Lower leg skin (tissue), 3 donors: Measurements from ENCODE around the gene KRT72.

ENCODE experiments used
- CTCF ChIP-seq, 3 donors: fragments of 450-650 bp; IDR thresholded peaks; one replicate each; pipeline ENCODE4 v1.5.1; 2016; ENCODE audit warnings: antibody characterized with exemption in 3 of 3, mild to moderate bottlenecking in 3 of 3, moderate library complexity in 2 of 3
- POLR2A ChIP-seq, 2 donors: fragments of 450-650 bp; IDR thresholded peaks; one replicate each; pipeline ENCODE4 v1.6.1; 2016 to 2017; ENCODE audit warnings: antibody characterized with exemption in 2 of 2, mild to moderate bottlenecking in 1 of 2, moderate library complexity in 1 of 2

GRCh38 chr12:52587563-52587962 is 13.7 kb downstream of the KRT72 start:
- no peak for TF ChIP-seq CTCF (IDR thresholded peaks at IDR 0.05)
- no peak for TF ChIP-seq POLR2A (IDR thresholded peaks at IDR 0.05)
